Measurements from ENCODE around the gene LRP4. TPM values are rescaled to one million over a fixed set of nuclear protein-coding genes. Genes with fewer than 3 reads are reported as not detected.

LRP4 gene
- total and polyA plus RNA-seq, 2 of the 13 experiments (the other 11 are each of a cell fraction or from before 2014, with no cell fraction given), result 4.7 to 13.3 TPM

DNA sequence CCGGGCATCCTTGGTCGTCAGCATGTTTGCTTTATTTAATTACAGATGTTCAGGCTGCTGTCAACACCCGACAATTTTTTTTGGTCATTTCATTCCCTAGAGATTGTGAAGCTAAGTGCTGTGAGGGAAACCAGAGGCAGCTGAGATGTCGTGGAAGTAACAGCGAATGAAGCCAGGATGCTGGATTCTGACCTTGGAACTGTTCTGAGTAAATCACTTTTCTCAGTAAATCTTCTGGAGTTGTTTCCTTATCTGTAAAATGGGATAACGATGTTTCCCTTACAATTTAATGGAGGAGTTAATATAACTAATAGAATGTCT is 71.9 kb downstream of the LRP4 start:
- CTCF ChIA-PET (ENCODE audit: low intra/inter-chr PET ratio, low total read pairs), result no interaction called here
- FAIRE-seq (no peak), DNase-seq (ENCODE audit: low spot score) (no peak), ATAC-seq (peak; percentile 10)
- Histone ChIP-seq H3K36me3 (replicated peaks in 1 of 2; ENCODE audit: control insufficient read depth in 1 of 2, insufficient read depth in 2 of 2, low read length in 2 of 2) (peaks cover 0 to 7% of the 10 kb centered on the region in 2 experiments; a peak in 1 of 5 replicates), H3K4me3 (replicated peaks in 1 of 3; ENCODE audit: insufficient read depth in 1 of 3, low read depth in 2 of 3, low read length in 3 of 3) (peak overlapping the region; percentile 89 to 95 (median 94)), H3K27ac (ENCODE audit: extremely low read length, insufficient read depth, low read length) (no peak overlapping the region), H4K20me1 (ENCODE audit: insufficient read depth, low read length) (no peaks in the 10 kb centered on the region; the same call in 1 of the 2 replicates), H2AFZ (ENCODE audit: low read length) (peak overlapping the region; percentile 94), H3K79me2 (ENCODE audit: insufficient read depth, low read length) (peaks cover 41% of the 10 kb centered on the region), H3K4me1 (ENCODE audit: insufficient read depth, low read length) (peaks cover 30% of the 10 kb centered on the region), H3K9ac (ENCODE audit: insufficient read depth, low read depth, low read length) (peak overlapping the region; percentile 91), H3K4me2 (ENCODE audit: low read depth, low read length) (peak overlapping the region; percentile 94), H3K9me3 (ENCODE audit: low read length) (peaks cover 9% of the 10 kb centered on the region), H3K27me3 (ENCODE audit: control insufficient read depth in 1 of 2, insufficient read depth in 2 of 2, low read length in 2 of 2) (no peaks in the 10 kb centered on the region)
- intact Hi-C loops (cut with micrococcal nuclease; ENCODE audit: unreplicated experiment), result loop anchor here (1.0 kb wide), 1 partner anchor 20 kb away; no protein-coding TSS in a partner anchor
- in situ Hi-C loops (cut with HindIII; ENCODE audit: extremely low pct_ligation_motif_present, low pct_unique_long_range_greater_than_20kb), result no loop called here
- POLR2A ChIA-PET, result interaction anchor here (1.2 to 3.4 kb wide), 3 partner anchors 16 to 70 kb away, joined by 3 to 16 read pairs (median 3); no protein-coding TSS in a partner anchor
- BruUV-seq (replicated peaks), result no TSS peak
- WGBS (ENCODE audit: low lambda C conversion rate), result 4% methylated on average over 6 of the region's 6 CpGs
- TF ChIP-seq RORA (CRISPR knock-in tag; IDR thresholded peaks at IDR 0.05), result no peak
- TF ChIP-seq CEBPB (IDR thresholded peaks at IDR 0.05; ENCODE audit: borderline replicate concordance, low read depth, low read length), result no peak
- TF ChIP-seq, protein P1, sequence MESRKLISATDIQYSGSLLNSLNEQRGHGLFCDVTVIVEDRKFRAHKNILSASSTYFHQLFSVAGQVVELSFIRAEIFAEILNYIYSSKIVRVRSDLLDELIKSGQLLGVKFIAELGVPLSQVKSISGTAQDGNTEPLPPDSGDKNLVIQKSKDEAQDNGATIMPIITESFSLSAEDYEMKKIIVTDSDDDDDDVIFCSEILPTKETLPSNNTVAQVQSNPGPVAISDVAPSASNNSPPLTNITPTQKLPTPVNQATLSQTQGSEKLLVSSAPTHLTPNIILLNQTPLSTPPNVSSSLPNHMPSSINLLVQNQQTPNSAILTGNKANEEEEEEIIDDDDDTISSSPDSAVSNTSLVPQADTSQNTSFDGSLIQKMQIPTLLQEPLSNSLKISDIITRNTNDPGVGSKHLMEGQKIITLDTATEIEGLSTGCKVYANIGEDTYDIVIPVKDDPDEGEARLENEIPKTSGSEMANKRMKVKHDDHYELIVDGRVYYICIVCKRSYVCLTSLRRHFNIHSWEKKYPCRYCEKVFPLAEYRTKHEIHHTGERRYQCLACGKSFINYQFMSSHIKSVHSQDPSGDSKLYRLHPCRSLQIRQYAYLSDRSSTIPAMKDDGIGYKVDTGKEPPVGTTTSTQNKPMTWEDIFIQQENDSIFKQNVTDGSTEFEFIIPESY (CRISPR knock-in tag; IDR thresholded peaks at IDR 0.05), result 0 out of 2 replicates have a peak, but pooled peaks have one; percentile 2
- TF ChIP-seq, protein P2, sequence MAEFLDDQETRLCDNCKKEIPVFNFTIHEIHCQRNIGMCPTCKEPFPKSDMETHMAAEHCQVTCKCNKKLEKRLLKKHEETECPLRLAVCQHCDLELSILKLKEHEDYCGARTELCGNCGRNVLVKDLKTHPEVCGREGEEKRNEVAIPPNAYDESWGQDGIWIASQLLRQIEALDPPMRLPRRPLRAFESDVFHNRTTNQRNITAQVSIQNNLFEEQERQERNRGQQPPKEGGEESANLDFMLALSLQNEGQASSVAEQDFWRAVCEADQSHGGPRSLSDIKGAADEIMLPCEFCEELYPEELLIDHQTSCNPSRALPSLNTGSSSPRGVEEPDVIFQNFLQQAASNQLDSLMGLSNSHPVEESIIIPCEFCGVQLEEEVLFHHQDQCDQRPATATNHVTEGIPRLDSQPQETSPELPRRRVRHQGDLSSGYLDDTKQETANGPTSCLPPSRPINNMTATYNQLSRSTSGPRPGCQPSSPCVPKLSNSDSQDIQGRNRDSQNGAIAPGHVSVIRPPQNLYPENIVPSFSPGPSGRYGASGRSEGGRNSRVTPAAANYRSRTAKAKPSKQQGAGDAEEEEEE (CRISPR knock-in tag; IDR thresholded peaks at IDR 0.05; ENCODE audit: borderline replicate concordance), result no peak
- TF ChIP-seq ZNF30 (CRISPR knock-in tag; IDR thresholded peaks at IDR 0.05), result no peak
- no peak for TF ChIP-seq MAF1 (CRISPR knock-in tag; IDR thresholded peaks at IDR 0.05; ENCODE audit: borderline replicate concordance)
- TF ChIP-seq SOX6 (IDR thresholded peaks at IDR 0.05), result no peak
- 0 out of 2 replicates have a peak, but pooled peaks have one; percentile 5 for TF ChIP-seq SOX6 (CRISPR knock-in tag; IDR thresholded peaks at IDR 0.05)
- TF ChIP-seq, protein P3, sequence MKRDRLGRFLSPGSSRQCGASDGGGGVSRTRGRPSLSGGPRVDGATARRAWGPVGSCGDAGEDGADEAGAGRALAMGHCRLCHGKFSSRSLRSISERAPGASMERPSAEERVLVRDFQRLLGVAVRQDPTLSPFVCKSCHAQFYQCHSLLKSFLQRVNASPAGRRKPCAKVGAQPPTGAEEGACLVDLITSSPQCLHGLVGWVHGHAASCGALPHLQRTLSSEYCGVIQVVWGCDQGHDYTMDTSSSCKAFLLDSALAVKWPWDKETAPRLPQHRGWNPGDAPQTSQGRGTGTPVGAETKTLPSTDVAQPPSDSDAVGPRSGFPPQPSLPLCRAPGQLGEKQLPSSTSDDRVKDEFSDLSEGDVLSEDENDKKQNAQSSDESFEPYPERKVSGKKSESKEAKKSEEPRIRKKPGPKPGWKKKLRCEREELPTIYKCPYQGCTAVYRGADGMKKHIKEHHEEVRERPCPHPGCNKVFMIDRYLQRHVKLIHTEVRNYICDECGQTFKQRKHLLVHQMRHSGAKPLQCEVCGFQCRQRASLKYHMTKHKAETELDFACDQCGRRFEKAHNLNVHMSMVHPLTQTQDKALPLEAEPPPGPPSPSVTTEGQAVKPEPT (CRISPR knock-in tag; IDR thresholded peaks at IDR 0.05; ENCODE audit: low read depth), result no peak
- TF ChIP-seq KLF6 (CRISPR knock-in tag; IDR thresholded peaks at IDR 0.05), result no peak
- TF ChIP-seq ZNF264 (CRISPR knock-in tag; IDR thresholded peaks at IDR 0.05), result no peak
- TF ChIP-seq GATAD2A (CRISPR knock-in tag; IDR thresholded peaks at IDR 0.05), result no peak
- TF ChIP-seq SMYD3 (CRISPR knock-in tag; IDR thresholded peaks at IDR 0.05), result no peak
- no peak for TF ChIP-seq ZFP1 (CRISPR knock-in tag; IDR thresholded peaks at IDR 0.05)
- TF ChIP-seq MTF2 (CRISPR knock-in tag; IDR thresholded peaks at IDR 0.05; ENCODE audit: borderline replicate concordance), result 0 out of 2 replicates have a peak, but pooled peaks have one; percentile 16
- no peak for TF ChIP-seq ZNF441 (CRISPR knock-in tag; IDR thresholded peaks at IDR 0.05; ENCODE audit: borderline replicate concordance)
- TF ChIP-seq, protein P4, sequence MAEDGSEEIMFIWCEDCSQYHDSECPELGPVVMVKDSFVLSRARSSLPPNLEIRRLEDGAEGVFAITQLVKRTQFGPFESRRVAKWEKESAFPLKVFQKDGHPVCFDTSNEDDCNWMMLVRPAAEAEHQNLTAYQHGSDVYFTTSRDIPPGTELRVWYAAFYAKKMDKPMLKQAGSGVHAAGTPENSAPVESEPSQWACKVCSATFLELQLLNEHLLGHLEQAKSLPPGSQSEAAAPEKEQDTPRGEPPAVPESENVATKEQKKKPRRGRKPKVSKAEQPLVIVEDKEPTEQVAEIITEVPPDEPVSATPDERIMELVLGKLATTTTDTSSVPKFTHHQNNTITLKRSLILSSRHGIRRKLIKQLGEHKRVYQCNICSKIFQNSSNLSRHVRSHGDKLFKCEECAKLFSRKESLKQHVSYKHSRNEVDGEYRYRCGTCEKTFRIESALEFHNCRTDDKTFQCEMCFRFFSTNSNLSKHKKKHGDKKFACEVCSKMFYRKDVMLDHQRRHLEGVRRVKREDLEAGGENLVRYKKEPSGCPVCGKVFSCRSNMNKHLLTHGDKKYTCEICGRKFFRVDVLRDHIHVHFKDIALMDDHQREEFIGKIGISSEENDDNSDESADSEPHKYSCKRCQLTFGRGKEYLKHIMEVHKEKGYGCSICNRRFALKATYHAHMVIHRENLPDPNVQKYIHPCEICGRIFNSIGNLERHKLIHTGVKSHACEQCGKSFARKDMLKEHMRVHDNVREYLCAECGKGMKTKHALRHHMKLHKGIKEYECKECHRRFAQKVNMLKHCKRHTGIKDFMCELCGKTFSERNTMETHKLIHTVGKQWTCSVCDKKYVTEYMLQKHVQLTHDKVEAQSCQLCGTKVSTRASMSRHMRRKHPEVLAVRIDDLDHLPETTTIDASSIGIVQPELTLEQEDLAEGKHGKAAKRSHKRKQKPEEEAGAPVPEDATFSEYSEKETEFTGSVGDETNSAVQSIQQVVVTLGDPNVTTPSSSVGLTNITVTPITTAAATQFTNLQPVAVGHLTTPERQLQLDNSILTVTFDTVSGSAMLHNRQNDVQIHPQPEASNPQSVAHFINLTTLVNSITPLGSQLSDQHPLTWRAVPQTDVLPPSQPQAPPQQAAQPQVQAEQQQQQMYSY (CRISPR knock-in tag; IDR thresholded peaks at IDR 0.05), result no peak

All from HepG2 (cell line).